A549 (cell line): ENCODE measurements around the gene LYZL6.

ENCODE experiments used
- PHF8 ChIP-seq: fragments of 200-600 bp; sonication (generic); IDR thresholded peaks from 2 replicates; pipeline ENCODE4 v1.6.1; 2016; ENCODE audit warnings: low read depth, mild to moderate bottlenecking, antibody characterized with exemption, moderate library complexity, borderline replicate concordance
- RFX5 ChIP-seq: fragments of 450-650 bp; IDR thresholded peaks from 2 replicates; pipeline ENCODE4 v1.7.1; 2014; ENCODE audit warnings: antibody characterized with exemption, mild to moderate bottlenecking, moderate library complexity

DNA sequence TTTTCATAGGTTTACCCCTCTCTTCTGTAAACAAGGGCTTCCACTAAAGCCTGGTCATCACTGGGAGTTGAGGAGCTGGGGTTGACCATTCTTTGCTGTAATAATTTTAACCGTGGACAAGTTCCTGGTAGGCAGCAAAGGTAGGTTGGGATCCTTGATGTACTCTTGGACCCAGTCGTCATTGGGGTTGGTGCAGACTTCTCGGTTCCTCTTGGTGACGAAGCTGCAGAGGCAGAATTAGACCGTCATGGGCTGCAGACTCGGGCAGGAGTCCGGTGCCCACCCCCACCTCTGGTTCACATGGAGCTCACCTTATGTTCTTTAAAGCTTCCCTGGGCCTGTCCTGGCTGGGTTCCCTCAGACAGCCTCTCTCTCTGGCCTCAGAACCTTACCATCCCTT is 34.0 kb upstream of the LYZL6 start:
- TF ChIP-seq RFX5 (no peak), PHF8 (no peak)
